Body of pancreas (tissue), 4 donors: ENCODE data around the gene MAD2L2.

Source experiments
- POLR2A ChIP-seq, 3 donors: fragments of 450-650 bp; IDR thresholded peaks; one replicate each; pipeline ENCODE4 v1.6.1; 2016; ENCODE audit warnings: antibody characterized with exemption in 3 of 3, mild to moderate bottlenecking in 2 of 3
- TF ChIP-seq, protein P1 (sequence below), 7 experiments: fragments of 450-650 bp in 4 of 7; fragments of 200-600 bp in 3 of 7; sonication (generic) in 3 of 7; IDR thresholded peaks; one replicate each; pipeline ENCODE4 v1.5.1; 2016 to 2019; ENCODE audit warnings: antibody characterized with exemption in 7 of 7

DNA sequence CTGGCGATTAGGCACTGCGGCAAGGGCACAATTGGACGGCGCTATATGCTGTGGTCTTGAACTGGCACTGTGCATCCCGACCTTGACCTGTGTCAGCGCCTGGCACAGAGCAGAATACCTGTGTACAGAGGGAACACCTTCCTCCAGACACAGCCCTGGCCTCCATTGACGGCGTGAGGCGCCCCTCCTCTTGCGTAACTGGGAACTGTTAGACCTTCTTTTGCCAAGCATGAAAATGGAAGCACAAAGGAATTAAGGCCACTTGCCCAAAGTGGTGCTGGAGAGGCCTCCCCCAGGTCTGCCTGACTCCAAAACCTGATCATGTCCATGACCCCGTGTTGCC is 48.2 kb upstream of the MAD2L2 start:
- TF ChIP-seq, protein P1, sequence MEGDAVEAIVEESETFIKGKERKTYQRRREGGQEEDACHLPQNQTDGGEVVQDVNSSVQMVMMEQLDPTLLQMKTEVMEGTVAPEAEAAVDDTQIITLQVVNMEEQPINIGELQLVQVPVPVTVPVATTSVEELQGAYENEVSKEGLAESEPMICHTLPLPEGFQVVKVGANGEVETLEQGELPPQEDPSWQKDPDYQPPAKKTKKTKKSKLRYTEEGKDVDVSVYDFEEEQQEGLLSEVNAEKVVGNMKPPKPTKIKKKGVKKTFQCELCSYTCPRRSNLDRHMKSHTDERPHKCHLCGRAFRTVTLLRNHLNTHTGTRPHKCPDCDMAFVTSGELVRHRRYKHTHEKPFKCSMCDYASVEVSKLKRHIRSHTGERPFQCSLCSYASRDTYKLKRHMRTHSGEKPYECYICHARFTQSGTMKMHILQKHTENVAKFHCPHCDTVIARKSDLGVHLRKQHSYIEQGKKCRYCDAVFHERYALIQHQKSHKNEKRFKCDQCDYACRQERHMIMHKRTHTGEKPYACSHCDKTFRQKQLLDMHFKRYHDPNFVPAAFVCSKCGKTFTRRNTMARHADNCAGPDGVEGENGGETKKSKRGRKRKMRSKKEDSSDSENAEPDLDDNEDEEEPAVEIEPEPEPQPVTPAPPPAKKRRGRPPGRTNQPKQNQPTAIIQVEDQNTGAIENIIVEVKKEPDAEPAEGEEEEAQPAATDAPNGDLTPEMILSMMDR (IDR thresholded peaks at IDR 0.05), result no peak
- no peak for TF ChIP-seq POLR2A (IDR thresholded peaks at IDR 0.05)
